Measurements from ENCODE around the gene TAS2R31.

The TAS2R31 gene

DNA sequence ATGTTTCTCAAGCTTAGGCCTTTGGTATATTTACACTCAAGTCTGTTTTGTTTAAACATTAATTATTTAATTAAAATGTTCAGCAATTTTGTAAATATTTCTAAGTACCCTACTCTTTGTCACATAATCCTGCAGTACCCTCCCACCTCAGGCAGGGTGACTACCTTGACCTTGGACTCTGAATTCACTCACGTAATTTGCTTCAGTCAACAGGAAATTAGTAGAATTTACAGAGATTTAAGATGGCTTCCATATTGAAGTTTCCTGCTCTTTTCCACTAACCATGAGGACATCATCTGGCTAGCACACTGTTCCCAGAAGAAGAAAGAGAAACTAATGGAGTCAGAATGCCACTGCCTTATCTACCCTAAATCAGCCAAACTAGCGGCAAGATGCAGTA lies 7.8 kb downstream of the TAS2R31 start:
- no peak for TF ChIP-seq ZFX (IDR thresholded peaks at IDR 0.05)
- TF ChIP-seq, protein P1, sequence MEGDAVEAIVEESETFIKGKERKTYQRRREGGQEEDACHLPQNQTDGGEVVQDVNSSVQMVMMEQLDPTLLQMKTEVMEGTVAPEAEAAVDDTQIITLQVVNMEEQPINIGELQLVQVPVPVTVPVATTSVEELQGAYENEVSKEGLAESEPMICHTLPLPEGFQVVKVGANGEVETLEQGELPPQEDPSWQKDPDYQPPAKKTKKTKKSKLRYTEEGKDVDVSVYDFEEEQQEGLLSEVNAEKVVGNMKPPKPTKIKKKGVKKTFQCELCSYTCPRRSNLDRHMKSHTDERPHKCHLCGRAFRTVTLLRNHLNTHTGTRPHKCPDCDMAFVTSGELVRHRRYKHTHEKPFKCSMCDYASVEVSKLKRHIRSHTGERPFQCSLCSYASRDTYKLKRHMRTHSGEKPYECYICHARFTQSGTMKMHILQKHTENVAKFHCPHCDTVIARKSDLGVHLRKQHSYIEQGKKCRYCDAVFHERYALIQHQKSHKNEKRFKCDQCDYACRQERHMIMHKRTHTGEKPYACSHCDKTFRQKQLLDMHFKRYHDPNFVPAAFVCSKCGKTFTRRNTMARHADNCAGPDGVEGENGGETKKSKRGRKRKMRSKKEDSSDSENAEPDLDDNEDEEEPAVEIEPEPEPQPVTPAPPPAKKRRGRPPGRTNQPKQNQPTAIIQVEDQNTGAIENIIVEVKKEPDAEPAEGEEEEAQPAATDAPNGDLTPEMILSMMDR (conservative IDR thresholded peaks at IDR 0.05): no peak
- no peak overlapping the region for H3K27ac ChIP-seq

DNA sequence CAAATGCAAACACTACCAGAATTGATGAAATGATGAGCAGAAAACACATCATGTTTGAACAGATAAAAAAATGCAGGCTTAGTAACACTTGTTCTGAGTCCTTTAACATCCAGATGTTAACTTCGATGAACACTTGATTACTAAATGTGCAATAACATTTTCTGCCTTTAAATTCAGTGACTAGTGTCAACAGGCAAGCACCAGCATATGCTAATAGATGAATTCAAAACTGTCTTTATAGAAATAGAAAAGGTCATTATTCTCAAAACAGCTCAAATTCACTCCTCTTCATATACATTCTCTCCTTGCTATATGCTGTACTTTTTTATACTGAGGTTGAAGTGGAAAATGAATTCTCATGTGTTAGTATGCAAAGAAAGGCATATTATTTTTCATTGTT lies 8.7 kb downstream of the TAS2R31 start, which contains the start of gene TAS2R19:
Gene TAS2R19, minus strand, starts transcription at position 101 of the 400 bp plus-strand sequence. Its CDS starts 49 bp downstream, at position 52.
- no peak for TF ChIP-seq ZFX (IDR thresholded peaks at IDR 0.05)
- TF ChIP-seq, protein P1 (conservative IDR thresholded peaks at IDR 0.05): no peak
- no peak within 1 kb of the TSS for H3K27ac ChIP-seq

DNA sequence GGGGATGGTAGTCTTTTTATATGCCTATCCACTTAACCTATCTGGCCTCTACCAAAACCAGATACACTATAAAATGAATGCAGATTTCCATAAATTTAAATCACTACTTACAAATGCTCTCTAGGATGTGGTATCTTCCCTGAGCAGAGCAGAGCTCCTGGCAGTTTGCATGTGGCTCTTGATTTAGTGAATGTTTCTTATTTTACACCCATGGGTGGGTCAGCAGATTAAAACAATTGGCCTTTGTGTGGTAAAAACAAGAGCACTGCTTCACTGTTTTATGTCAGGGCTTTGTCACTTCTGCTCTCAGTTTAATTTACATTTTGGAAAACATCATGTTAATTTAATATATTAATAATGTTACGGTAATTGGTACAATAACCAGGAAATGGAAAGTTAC lies 14.3 kb downstream of the TAS2R31 start:
- H3K27ac ChIP-seq: no peak overlapping the region
- TF ChIP-seq ZFX (IDR thresholded peaks at IDR 0.05): no peak
- TF ChIP-seq, protein P1 (conservative IDR thresholded peaks at IDR 0.05): no peak

DNA sequence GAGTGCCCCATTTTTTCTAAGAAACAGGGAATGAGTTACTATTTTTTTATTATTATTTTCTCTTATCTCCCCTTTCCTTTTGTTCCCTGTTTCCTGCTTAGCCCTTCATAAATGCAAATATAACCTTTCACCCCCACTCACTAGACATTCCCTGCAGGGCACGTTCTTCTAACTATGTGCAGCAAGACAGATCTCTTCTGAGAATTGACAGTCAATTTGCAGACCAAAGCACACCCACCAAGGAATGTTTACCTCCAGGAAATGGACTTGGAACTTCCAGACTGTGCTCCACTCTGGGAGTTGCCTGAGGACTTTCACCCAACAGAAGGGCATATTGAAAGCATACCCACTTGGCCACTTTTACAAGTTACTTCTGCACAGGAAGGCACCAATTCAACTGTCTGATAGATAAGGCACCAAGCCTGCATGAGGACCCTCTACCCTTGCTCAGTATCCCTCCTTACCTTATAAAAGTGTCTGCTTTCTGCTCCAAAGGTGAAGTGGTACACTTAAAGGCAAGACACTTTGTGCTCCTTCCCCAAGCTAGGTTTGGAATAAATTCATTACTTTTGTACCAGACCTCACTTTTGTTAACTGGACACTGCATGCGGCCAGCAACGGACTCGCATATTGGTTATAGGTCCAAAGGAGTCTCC lies 15.3 kb downstream of the TAS2R31 start:
- TF ChIP-seq, protein P1 (conservative IDR thresholded peaks at IDR 0.05): no peak
- TF ChIP-seq ZFX (IDR thresholded peaks at IDR 0.05): no peak
- H3K27ac ChIP-seq: no peak overlapping the region

DNA sequence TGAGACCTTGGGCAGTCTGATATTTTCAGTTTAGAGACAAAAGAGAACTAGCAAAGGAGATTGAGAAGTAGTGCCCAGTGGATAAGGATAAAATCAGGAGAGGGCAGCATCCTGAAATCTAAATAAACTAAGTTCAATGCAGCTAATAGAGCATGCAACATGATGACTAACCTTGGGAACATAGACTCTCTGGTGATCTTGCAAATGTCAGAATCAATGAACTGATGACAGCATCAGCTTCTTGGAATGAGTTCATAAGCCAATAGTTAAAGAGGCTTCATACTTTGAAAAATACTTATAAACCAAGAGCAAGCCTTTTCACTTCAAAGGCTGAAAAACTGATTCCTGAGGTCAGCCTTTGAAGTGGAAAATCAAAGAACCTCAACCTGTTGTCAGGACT lies 17.0 kb downstream of the TAS2R31 start:
- TF ChIP-seq, protein P1 (conservative IDR thresholded peaks at IDR 0.05): no peak
- TF ChIP-seq ZFX (IDR thresholded peaks at IDR 0.05): no peak
- no peak overlapping the region for H3K27ac ChIP-seq

DNA sequence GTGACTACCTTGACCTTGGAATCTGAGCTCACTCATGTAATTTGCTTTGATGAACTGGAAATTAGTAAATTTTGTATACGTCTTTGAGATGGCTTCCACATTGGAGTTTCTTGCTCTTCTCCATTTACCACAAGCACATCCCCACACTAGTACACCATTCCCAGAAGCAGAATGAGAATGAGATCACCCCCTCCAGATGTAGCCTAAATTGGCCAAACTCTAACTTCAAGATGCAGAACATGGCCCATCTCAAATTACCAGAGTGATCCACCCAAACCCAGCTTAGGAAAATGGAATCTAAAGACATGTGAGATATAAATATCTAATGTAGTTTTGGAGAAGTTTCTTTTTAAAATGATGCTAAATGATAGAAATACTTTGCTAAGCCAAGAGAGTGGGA lies 23.6 kb downstream of the TAS2R31 start:
- H3K27ac ChIP-seq: no peak overlapping the region
- TF ChIP-seq, protein P1 (conservative IDR thresholded peaks at IDR 0.05): no peak
- no peak for TF ChIP-seq ZFX (IDR thresholded peaks at IDR 0.05)

DNA sequence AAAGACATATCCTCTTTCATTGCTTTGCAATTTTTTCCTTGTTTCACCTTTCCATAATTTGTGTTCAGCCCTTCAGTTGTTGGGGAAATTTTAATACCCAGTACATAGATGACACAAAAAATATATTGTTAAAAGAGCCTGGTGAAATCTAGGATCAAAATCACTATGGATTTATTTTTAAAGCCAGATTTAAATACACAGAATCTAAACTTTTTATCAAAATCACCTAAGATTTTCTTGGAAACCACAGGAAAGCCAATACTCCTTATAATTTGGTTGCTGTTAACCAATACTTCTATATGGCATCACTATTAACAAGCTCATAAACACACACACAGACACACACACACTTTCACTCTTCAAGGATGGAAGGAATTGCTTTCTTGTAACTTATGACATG lies 33.0 kb downstream of the TAS2R31 start, which contains the start of gene TAS2R20:
Gene TAS2R20, minus strand, starts transcription at position 101 of the 400 bp plus-strand sequence. CDS start 429 bp downstream, outside the sequence.
- no peak within 1 kb of the TSS for H3K27ac ChIP-seq
- TF ChIP-seq, protein P1 (conservative IDR thresholded peaks at IDR 0.05): no peak
- TF ChIP-seq ZFX (IDR thresholded peaks at IDR 0.05): no peak

Measured in C4-2B (cell line).